Anterior cingulate cortex (tissue), 58 donors: Measurements from ENCODE around the gene TUBGCP2.
A peak's percentile ranks its signal among the peaks of the same experiment; 100 is the strongest.

Experiments used
- DNase-seq, 58 donors: peaks; one replicate each; lab custom pipeline; 2025; lab: John Stamatoyannopoulos, UW

The TUBGCP2 gene

GRCh38 chr10:133342942-133343341 lies 34.3 kb upstream of the TUBGCP2 start:
- DNase-seq = no peak

- DNase-seq = no peak
Measured at GRCh38 chr10:133341983-133342382, 33.3 kb upstream of the TUBGCP2 start.

- DNase-seq = no peak
Measured at GRCh38 chr10:133339708-133340380, 31.2 kb upstream of the TUBGCP2 start.

- DNase-seq = no peak
Measured at GRCh38 chr10:133338080-133339071, 29.7 kb upstream of the TUBGCP2 start.

GRCh38 chr10:133337370-133337725 lies 28.7 kb upstream of the TUBGCP2 start:
- no peak for DNase-seq

DNA sequence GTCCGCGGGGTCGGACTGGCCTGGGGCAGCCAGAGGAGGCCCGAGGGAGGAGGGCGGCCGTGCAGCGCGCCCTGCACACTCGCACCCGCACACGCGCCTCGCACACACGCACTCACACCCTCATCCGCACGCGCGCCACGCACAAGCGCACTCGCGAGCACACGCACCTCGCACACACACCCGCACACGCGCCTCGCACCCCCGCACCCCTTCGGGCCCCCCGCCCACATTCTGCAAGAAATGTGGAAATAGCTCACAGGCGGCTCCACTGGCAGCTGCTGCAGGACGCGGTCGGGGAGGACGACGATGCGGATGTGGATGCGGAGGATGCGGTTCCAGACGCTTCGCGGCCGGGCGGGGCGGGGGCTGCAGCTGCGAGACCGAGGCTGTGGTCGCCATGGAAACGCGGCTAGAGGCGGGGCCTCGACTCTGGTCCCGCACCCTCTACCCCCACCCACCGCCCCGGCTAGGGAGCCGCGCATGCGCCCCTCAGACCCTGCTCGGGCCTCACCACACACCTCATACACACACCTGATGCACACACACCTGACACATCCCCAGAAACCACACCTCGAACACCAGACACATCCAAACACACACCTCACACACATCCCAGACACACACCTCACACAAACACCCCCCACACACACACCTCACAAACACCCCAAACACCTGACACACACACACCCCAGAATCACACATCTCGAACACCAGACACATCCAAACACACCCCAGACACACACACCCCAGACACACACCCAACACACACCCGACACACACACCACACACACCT lies 28.1 kb upstream of the TUBGCP2 start, which contains the start of gene CALY:
CALY (minus strand) TSS at position 320 of the 793 bp plus-strand sequence. CDS start 7,907 bp downstream, outside the sequence.
- DNase-seq = peak in 56 of 58 donors; percentile 15 to 91 (median 67)

DNA sequence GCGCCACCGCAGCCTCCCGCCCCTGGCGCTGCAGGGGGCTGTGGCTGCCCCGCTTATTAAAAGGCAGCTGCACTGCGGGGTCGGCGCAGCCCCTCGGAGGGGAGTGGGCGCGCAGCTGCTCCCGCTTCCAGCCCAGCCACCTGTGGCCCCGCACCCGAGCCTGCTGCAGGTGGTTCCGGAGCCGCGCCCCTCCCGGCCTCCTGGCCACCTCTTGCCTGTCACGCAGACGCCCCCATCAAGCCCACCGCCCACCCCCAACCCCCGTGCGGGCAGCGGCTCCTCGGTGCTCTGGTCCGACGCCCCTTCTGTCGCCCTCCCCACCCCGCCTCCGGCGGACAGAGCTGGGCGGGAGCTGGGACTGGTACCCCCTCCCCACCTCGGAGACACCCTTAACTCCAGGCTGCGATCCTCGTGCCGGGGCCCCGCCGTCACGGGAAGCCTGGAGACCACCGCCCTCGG lies 27.5 kb upstream of the TUBGCP2 start:
- DNase-seq = peak in 1 of 58 donors; percentile 70

GRCh38 chr10:133335246-133336117 lies 26.8 kb upstream of the TUBGCP2 start:
- peak in 48 of 58 donors; percentile 9 to 88 (median 64) for DNase-seq

GRCh38 chr10:133334503-133335245 lies 26.0 kb upstream of the TUBGCP2 start:
- DNase-seq = no peak

GRCh38 chr10:133332936-133333699 lies 24.4 kb upstream of the TUBGCP2 start:
- no peak for DNase-seq

GRCh38 chr10:133329491-133330202 lies 21.0 kb upstream of the TUBGCP2 start:
- DNase-seq = peak in 57 of 58 donors; percentile 21 to 92 (median 73)

DNA sequence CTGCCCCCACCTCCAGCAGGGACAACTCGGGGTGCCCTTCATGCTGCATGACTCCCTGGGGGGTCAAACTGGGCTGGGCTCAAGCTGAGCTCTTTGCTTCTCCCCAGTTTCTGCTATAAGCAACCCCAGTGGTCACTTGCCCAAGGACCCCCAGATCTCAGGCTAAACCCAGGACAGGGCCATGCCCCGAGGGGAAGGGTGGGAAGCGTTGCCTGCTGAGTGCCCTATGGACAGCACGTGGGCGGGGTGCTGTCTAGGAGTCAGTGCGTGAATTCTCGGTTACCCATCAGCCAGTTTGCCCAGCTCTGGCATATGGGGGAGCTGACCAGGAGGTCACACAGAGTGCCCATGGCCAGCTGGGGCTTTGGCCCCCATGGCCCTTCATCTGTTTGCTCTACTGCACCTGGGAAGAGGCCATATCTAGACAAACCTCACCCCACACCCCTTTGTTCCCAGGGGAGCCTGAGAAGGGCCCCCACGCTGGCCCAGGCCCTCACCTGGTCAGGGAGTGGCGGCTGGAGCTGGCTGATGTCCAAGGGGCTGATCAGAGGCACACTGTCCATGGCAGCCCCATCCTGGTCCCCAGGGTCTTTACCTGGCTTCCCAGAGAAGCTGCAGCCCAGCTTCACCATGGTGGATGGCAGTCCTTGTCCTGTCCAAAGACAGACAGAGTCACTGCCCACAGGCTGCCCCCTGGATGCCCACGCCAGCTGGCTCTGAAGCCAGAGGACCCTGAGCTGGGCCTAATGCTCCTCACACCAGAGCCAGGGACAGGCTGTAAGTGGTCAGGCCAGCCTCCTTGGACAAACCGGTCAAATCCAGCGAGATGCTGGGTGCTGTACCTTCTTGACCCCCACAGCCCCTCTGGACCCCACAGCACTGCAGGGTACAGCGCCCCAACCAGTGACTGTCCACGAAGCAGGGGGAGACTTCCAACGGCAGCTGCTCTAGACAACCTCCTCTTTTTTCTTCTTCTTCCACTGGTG lies 20.0 kb upstream of the TUBGCP2 start:
- DNase-seq = no peak

GRCh38 chr10:133327651-133328357 lies 19.1 kb upstream of the TUBGCP2 start:
- DNase-seq = no peak

GRCh38 chr10:133326745-133327650 lies 18.3 kb upstream of the TUBGCP2 start:
- DNase-seq = peak in 1 of 58 donors; percentile 14
